GM18868 (cell line): ENCODE measurements around the gene PSMA6.
"Not testable (repeated sequence)": the region's sequence is repeated elsewhere in the genome, so short reads cannot be mapped to it uniquely, and the experiment has no call there.

Source experiments
- ATAC-seq: cut with Tn5 transposase; IDR thresholded peaks from one replicate; pipeline ENCODE4 v1.9.1; 2021; ENCODE audit warnings: mild to moderate bottlenecking, moderate library complexity; ENCODE audit not compliant: unreplicated experiment

Gene PSMA6

DNA sequence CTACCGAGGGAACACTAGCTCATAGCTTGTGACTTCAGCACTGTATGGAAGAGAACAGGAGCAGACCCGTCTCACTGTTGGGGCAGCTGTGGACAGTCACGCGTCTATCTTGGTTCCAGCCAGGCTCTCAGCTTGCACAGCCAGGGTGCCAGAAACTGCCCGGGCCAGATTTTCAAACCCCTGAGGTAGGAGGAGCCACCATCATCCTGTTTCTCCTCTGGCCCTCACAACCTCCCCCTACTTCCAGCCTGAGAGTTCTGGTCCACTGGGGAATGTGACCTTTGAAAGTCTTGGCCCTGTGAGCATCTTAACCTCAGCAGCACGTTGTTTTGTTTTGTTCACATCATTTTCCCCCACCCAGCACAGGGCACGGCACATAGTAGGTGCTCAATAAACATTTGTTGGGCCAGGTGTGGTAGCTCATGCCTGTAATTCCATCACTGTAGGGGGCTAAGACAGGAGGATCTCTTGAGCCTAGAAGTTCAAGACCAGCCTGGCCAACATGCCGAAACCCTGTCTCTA is 50.4 kb downstream of the PSMA6 start:
- ATAC-seq, result no peak

DNA sequence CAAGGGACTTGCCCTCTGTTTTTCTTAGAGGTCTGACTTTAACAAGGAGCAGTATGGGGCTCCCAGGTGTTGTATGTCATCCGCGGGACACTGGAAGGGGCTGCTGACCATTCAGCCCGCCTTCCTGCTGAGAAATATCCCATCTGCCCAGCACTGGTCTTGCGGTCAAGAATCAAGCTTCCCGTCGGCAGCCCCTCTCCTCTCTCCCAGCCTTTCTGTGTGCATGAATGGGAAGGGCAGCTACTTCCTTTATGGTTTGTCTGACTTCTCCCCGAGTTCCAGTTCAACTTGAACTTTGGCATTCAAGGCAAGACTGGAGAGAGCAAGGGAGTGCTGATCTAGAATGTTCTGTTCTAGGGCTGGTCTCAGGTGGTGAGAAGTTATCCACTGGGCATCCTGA is 51.5 kb downstream of the PSMA6 start:
- ATAC-seq, result no peak

DNA sequence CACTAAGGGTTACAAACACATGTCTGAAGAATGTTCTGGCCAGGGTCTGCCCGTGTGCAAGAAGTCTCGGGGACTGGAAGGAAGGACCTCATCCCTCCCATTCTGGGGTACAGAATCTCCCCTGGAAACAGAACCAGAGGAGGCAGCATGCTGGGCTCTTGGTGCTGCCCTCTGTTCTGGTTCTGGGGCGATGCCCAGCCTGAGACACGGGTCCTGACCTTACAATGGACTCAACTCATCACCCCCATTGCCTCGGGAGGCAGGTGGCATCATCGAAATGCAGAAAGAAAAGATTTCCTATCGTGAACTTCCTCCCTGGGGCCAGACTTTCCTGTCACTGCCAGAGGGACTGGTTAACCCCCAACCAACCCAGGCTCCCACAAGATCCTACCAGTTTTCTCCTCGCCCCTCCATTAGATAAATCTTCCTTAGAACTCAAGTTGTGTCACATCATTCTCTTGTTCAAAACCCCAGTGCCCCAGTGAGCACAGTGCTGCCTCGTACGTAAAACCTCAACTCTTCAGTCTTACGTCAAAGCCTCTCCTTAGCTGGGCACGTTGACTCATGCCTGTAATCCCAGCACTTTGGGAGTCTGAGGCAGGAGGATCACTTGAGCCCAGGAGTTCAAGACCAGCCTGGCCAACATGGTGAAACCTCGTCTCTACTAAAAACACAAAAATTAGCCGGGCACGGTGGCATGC is 52.1 kb downstream of the PSMA6 start:
- no peak for ATAC-seq

DNA sequence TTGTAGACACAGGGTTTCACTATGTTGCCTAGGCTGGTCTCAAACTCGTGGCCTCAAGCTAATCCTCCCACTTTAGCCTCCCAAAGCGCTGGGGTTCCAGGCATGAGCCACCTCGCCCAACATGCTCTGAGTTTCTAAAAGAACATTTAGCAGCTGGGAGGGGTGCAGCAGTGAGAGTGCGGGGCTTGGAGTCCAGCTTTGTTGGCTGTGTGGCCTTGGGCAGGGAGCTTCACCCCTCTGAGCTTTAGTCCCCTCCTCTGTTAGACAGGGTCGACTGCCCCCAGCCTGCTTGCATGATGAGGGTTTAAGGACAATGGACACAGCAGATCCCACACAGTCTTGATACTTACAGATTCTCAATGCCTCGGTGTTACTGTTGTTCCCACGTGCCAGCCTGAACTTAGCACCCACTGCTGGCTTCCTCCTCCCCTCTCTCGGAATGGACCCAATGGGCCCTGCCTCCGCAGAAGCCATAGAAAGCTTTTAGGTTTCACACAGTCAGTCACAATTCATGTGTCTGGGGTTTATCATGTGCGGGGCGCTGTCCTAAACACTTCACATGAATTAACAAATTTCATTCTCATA is 54.6 kb downstream of the PSMA6 start:
- ATAC-seq, result no peak

DNA sequence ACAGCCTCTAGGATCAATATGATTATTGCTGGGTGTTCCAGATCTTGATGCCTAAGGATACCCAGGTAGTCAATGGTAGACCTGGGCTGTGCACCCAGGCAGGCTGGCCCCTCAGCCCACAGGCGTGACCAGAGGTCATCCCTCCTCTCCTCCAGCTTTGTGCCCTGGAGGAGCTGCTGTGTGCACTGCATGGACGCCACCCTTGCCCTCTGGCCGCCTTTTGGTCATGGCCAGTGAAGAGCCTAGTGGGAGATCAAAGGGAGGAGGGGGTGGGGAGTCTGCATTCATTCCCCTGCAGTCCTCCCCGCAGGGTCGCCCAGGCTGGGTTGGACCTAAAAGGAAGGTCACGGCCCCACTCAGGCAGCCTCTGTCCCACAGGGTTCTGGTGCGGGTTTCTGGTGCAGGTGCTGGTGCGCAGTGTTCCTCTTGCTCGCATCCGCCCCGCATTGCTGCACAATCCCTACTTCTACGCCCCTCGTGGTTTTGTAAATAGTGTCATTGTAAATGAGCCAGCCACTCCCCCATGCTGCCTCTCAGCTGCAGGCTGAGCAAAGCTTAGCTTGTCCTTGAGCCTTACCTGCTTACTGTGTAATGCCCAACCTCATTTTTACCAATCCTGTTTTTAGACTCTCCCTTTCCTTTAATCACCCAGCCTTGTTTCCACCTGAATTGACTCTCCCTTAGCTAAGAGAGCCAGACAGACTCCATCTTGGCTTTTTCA is 55.3 kb downstream of the PSMA6 start:
- ATAC-seq, result no peak

DNA sequence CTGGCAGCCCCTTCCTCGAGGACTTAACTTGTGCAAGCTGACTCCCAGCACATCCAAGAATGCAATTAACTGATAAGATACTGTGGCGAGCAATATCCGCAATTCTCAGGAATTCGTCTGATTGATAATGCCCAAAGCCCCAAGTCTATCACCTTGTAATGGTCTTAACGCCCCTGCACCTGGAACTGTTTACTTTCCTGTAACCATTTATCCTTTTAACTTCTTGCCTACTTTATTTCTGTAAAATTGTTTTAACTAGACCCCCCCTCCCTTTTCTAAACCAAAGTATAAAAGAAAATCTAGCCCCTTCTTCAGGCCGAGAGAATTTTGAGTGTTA is 55.8 kb downstream of the PSMA6 start:
- ATAC-seq, result not testable (repeated sequence)

DNA sequence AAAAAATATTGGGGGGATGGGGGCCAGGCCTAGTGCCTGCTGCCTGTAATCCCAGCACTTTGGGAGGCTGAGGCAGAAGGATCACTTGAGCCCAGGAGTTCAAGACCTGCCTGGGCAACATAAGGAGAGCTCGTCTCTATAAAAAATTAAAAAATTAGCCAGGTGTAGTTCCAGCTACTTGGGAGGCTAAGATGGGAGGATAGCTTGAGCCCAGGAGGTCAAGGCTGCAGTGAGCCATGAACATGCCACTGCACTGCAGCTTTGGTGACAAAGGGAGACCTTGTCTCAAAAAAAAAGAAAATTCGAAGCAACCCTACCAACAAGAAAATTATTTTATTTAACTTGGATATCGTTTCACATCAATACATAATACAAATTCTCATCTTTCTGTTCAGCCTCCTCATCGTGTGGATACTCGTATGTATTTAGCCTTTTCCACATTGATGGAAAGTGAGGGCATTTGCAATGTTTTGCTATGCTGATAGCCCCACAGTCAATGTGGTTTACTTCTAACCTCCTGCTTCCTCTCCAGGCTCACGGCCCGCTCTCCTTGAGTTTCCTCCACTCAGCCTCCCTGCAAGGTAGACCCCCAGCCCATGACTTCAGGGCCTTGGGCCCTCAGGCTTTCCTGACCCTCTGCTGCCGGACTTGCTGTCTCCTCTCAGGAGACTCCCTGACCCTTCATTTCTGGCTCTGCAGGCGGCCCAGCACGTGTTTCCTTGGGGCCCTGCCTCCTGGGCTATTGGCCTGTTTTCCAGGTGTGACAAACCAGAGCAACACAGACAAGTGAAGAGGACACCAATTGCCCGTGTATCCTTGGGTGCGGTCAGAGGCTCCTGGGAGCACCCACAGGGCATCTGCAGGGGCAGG is 57.5 kb downstream of the PSMA6 start:
- no peak for ATAC-seq

DNA sequence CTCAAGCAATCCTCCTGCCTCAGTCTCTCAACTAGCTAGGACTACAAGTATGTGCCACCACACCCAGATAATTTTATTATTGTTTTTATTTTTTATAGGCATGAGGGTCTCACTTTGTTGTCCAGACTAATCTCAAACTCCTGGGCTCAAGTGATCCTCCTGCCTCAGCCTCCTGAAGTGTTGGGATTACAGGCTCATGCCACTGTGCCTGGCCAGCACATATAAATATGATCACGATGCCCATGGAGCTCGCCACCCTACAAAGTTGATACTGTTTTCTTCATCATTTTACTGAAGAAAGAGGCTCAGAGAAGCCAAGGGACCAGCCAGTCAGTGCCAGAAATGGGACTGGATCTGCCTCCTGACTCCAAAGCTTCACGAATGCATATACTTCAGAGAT is 59.3 kb downstream of the PSMA6 start:
- no peak for ATAC-seq

DNA sequence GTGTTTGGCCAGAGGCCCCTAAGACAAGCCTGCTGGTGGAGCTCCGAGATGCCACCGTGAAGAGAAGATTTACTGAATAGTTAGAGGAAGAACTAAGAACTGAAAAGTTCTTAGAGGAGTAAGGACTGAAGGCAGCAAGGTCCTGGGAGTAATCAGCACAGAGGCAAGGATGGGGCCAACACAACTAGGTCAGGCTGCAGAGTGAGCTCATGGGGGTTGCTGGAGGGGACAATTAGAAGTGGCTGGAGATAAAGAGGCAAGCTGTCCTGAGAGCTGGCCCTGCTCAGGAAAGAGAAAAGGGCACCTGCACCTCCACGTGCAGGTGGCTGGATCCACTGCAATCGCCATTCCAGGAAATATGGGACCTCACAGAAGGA is 59.7 kb downstream of the PSMA6 start:
- ATAC-seq, result no peak

DNA sequence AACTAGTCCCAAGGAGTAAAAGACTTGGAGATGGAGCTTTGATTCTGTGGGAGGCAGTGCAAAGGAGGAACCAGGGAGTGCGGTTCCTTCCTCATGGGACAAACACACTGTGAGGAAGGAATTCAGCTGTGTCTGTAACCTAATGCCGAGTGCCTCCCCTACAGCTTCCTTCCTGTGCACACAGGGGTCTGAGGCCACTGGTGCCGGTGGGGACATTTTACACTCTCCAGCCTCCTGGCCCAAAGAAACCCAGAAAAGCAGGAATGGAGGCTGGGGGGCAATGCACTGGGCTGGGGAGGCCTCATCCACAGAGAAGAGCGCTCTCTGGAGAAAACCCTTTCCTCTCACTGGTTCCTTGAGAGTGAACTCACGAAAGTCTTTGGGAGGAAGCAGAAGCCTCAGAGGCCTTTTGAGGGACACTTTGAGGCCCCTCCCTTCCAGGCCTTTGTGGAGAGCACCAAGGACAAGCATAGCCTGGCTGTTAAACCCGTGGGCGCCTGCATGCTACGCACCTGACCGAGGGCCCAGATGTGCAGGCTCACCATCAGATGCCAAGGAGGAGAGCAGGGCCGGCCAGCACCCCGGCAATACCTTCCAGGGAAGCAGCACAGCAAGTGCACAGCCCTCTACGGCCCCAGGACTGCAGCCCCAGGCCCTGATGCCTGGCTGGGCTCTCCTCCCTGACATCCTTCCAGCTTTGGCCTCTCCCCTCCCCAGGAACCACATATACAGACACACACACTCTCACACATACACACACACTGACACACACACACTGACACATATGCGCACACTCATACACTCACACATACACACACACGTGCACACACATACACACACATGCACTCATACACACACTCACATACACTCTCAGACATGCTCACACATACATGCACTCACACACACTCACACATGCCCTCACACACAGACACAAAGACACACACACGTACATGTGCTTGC is 60.4 kb downstream of the PSMA6 start:
- no peak for ATAC-seq

DNA sequence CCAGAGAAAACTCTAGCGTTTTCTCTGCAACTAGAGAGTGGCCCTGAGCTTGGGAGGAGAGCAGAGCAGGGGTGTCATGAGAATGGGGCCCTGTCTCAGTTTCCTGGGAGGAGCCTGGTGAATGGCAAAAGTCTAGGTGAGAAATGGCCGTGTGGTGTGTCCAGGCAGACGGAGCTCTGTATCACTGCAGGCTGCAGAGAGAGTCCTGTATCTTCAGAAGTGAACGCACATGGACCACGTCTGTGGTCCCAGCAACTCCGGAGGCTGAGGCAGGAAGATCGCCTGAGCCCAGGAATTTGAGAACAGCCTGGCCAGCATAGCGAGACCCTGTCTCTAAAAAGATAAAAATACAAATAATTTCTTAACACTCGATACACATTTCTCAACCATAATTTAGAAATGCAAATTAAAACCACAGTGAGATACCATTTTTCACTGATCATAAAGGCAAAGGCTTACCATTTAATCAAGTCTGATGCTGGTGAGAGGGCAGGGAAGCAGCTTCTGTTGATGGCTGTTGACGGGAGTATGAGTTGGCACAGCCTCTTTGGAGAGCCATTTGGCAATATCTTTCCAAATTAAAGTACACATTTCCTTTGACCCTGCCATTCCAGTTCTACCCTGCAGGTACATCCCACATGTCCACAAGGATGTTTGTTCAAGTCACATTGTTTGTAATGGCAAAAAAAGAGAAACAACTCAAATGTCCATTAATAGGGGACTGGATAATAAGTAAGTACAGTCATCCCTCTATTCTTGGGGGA is 61.4 kb downstream of the PSMA6 start:
- ATAC-seq, result no peak

DNA sequence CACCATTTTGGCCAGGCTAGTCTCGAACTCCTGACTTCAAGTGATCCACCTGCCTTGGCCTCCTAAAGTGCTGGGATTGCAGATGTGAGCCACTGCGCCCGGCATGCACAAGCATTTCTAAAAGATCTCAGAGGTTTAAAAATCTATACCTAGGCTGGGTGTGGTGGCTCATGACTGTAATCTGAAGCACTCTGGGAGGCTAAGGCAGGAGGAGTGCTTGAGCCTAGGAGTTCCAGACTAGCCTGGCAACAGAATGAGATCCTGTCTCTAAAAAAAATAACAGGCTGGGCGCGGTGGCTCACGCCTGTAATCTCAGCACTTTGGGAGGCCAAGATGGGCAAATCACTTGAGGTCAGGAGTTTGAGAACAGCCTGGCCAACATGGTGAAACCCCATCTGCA is 63.1 kb downstream of the PSMA6 start:
- not testable (repeated sequence) for ATAC-seq

DNA sequence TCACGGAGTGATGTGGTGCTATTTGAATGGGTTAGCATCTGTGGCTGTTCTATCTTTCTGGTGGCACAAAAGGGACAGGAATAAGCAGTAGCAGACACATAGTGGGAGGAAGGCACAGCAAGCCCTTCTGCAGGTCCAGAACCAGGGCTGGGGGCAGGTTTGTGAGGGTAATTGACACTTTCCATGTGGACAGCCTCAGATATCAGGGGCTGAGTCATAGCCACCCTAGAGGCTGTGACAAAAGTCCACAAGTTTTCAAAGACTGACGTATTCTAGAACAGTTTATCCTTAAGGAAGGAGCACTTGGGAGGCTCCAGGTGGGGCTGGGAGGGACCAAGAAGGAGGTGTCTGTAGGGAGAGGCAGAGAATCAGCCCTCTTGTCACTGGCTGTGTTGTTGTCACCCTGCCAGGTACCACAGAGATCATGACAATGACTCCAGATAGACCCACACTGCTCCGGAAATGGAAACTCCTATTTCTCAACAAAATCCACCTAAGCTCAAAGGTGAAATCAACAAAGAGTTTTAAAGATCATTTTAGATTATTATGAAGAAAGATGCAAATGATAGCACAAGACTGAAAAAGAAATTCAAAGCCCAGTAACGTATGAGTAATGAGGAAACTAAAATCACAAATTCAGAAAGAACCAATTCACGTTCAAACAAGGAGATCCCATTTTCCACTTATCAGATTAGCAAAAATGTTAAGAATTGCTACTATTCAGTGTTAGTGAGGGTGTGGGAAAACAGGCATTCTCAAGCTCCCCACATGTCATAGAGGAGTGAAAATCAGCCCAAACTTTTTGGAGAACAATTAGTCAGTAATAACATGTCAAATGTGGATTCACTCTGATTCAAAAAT is 64.0 kb downstream of the PSMA6 start:
- ATAC-seq, result peak; percentile 52

DNA sequence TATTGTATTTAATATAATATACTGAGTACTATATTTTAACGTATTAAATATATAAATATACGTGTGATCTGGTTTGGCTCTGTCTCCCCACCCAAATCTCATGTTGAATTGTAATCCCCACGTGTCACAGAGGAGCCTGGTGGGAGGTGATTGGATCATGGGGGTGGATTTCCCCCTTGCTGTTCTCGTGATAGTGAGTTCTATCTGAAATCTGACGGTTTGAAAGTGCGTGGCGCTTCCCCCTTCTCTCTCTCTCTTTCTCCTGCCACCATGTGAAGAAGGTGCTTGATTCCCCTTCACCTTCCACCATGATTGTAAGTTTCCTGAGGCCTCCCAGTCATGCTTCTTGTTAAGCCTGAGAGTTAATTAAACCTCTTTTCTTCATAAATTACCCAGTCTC is 67.5 kb downstream of the PSMA6 start:
- ATAC-seq, result not testable (repeated sequence)

DNA sequence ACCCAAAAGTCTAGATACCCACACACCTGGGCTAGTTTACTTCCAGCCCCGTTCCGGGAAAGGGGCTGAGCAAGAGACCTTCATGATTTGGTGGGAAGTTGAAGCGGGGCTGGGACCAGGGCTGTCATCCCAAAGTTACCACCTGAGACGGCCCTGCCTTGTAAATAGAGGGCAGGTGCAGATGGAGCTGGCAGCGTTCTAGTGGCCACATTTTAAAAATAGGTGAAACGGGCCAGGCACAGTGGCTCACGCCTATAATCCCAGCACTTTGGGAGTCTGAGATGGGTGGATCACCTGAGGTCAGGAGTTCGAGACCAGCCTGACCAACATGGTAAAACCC is 68.9 kb downstream of the PSMA6 start:
- no peak for ATAC-seq

DNA sequence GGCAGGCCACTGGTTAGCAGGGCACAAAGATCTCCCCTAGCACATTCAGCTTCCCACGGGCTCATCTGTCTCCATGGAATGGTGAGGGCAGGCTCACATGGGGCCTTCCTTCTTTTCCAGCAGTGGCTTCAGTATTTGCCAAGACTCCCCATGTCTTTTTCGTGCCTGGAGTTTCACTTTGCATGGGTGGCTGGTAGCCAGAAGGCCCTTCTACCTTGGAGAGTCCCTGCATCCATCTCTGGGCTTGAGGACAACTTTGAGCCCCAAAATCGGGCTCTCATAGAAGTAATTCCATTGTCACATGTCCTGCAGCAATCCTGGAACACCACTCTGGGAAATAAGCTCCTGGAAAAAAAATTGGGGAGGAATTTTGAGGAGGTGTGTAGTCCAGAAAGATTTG is 70.3 kb downstream of the PSMA6 start:
- ATAC-seq, result no peak

DNA sequence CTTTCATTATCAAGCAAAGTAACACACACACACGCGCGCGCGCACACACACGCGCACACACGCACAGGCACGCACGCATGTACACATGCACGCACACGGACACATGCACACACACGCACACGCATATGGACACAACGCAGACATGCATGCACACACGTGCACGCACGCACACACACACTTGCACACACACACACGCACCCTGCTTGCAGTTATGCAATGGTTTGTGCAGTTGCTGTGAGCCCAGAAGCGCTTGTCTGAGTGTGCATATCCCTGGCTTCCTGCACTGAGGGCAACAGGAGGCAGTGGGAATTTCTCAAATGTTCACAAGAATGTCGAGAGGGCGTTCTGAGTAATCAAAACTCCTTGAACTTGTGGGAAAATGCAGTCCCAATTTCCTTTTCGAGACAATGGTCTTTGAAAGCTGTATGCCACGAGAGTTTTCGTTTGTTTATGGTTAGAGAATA is 70.8 kb downstream of the PSMA6 start:
- no peak for ATAC-seq
